Neural cell (in vitro differentiated cells): ENCODE data around the gene MIGA1. TPM values are rescaled to one million over a fixed set of nuclear protein-coding genes. Genes with fewer than 3 reads are reported as not detected.
"Not testable (repeated sequence)": the region's sequence is repeated elsewhere in the genome, so short reads cannot be mapped to it uniquely, and the experiment has no call there.

ENCODE experiments used
- H2AFZ ChIP-seq: fragments of 200-600, 300-800 bp; sonication (generic), shearing (Covaris generic); 2 replicates; pipeline ENCODE4 v1.6.0; 2014; ENCODE audit warnings: low read depth, mild to moderate bottlenecking, antibody characterized with exemption, low read length, moderate library complexity
- H3F3A ChIP-seq: fragments of 200-600 bp; shearing (Covaris generic); 2 replicates; pipeline ENCODE4 v1.6.1; 2016; ENCODE audit warnings: mild to moderate bottlenecking, moderate library complexity, mixed read lengths, antibody characterized with exemption, low read length; ENCODE audit not compliant: insufficient read depth, poor library complexity, severe bottlenecking
- H3K27ac ChIP-seq: fragments of 200-600, 300-800 bp; sonication (generic), shearing (Covaris generic); 2 replicates; pipeline ENCODE4 v1.5.1; 2014; ENCODE audit warnings: mild to moderate bottlenecking, low read length, moderate library complexity
- H3K27me3 ChIP-seq: fragments of 300-800, 200-600 bp; sonication (generic), shearing (Covaris generic); 2 replicates; pipeline ENCODE4 v1.6.0; 2014; ENCODE audit warnings: mild to moderate bottlenecking, low read depth, low read length, moderate library complexity; ENCODE audit not compliant: insufficient read depth
- H3K36me3 ChIP-seq: fragments of 300-800, 200-600 bp; sonication (generic), shearing (Covaris generic); 2 replicates; pipeline ENCODE4 v1.5.1; 2014; ENCODE audit warnings: mild to moderate bottlenecking, antibody characterized with exemption, low read length, moderate library complexity; ENCODE audit not compliant: insufficient read depth
- H3K4me2 ChIP-seq: fragments of 300-800, 200-600 bp; sonication (generic), shearing (Covaris generic); 2 replicates; pipeline ENCODE4 v1.6.0; 2014; ENCODE audit warnings: mild to moderate bottlenecking, low read length
- H3K4me3 ChIP-seq: fragments of 300-800, 200-600 bp; sonication (generic), shearing (Covaris generic); 2 replicates; pipeline ENCODE4 v1.5.1; 2014; ENCODE audit warnings: mild to moderate bottlenecking, low read length, moderate library complexity
- H3K79me2 ChIP-seq: fragments of 200-600 bp; shearing (Covaris generic); replicated peaks from 2 replicates; pipeline ENCODE4 v1.6.0; 2014; ENCODE audit warnings: mild to moderate bottlenecking, low read length, moderate library complexity; ENCODE audit not compliant: insufficient read depth
- H3K9ac ChIP-seq: fragments of 300-800, 200-600 bp; sonication (generic), shearing (Covaris generic); 2 replicates; pipeline ENCODE4 v1.6.1; 2016; ENCODE audit warnings: mild to moderate bottlenecking, low read length, mixed read lengths
- H3K9me2 ChIP-seq: fragments of 200-600 bp; shearing (Covaris generic); 2 replicates; pipeline ENCODE4 v1.6.1; 2016; ENCODE audit warnings: mild to moderate bottlenecking, low read length, mixed read lengths; ENCODE audit not compliant: insufficient read depth
- H3K9me3 ChIP-seq: fragments of 200-600, 300-800 bp; sonication (generic), shearing (Covaris generic); 2 replicates; pipeline ENCODE4 v1.6.1; 2016; ENCODE audit warnings: mild to moderate bottlenecking, mixed run types, low read length, moderate library complexity, mixed read lengths
- H4K20me1 ChIP-seq: fragments of 200-600 bp; shearing (Covaris generic); 2 replicates; pipeline ENCODE4 v1.6.1; 2016; ENCODE audit warnings: mild to moderate bottlenecking, mixed run types; ENCODE audit not compliant: insufficient read depth
- CTCF ChIP-seq: fragments of 450-650 bp; IDR thresholded peaks from 2 replicates; pipeline ENCODE4 v1.5.1; 2014; ENCODE audit warnings: antibody characterized with exemption, mild to moderate bottlenecking, moderate library complexity; ENCODE audit not compliant: poor library complexity, severe bottlenecking
- EP300 ChIP-seq: fragments of 450-650 bp; conservative IDR thresholded peaks from 2 replicates; pipeline ENCODE4 v1.6.1; 2014; ENCODE audit warnings: antibody characterized with exemption, mild to moderate bottlenecking, moderate library complexity; ENCODE audit not compliant: poor library complexity, severe bottlenecking
- EZH2 ChIP-seq: fragments of 200-600, 300-800 bp; shearing (Covaris generic), sonication (generic); IDR thresholded peaks from 2 replicates; pipeline ENCODE4 v1.6.1; 2014; ENCODE audit warnings: antibody characterized with exemption, low read length, borderline replicate concordance, mild to moderate bottlenecking; ENCODE audit not compliant: insufficient read depth, poor library complexity, severe bottlenecking
- MXI1 ChIP-seq: fragments of 450-650 bp; conservative IDR thresholded peaks from 2 replicates; pipeline ENCODE4 v1.6.1; 2014; ENCODE audit warnings: antibody characterized with exemption, mild to moderate bottlenecking; ENCODE audit not compliant: poor library complexity, severe bottlenecking
- POLR2AphosphoS5 ChIP-seq: IDR thresholded peaks from 2 replicates; pipeline ENCODE4 v1.6.1; 2012
- RAD21 ChIP-seq: fragments of 450-650 bp; conservative IDR thresholded peaks from 2 replicates; pipeline ENCODE4 v1.6.1; 2014; ENCODE audit warnings: antibody characterized with exemption, mild to moderate bottlenecking, moderate library complexity
- SMC3 ChIP-seq: fragments of 450-650 bp; conservative IDR thresholded peaks from 2 replicates; pipeline ENCODE4 v1.6.1; 2014; ENCODE audit warnings: antibody characterized with exemption, mild to moderate bottlenecking, moderate library complexity; ENCODE audit not compliant: poor library complexity
- TAF1 ChIP-seq: IDR thresholded peaks from 2 replicates; pipeline ENCODE4 v1.6.1; 2012; ENCODE audit warnings: low read depth
- polyA plus RNA-seq: library from polyadenylated mRNA; depleted of rRNA; stranded (reverse); fragments of >200 nt; gene quantifications from 2 replicates; pipeline ENCODE4 v1.2.3, GENCODE V29; 2014

MIGA1 gene
- polyA plus RNA-seq, 1 donor from 2014 or later = 10.8 TPM

- H3K9ac ChIP-seq = no peak overlapping the region
- H3K27ac ChIP-seq = no peak overlapping the region
- H3K79me2 ChIP-seq = peaks cover 34% of the 10 kb centered on the region
- no peaks in the 10 kb centered on the region for H3K9me3 ChIP-seq
- no peak overlapping the region for H3K4me3 ChIP-seq
- H3K9me2 ChIP-seq = no peaks in the 10 kb centered on the region
- no peaks in the 10 kb centered on the region for H3K27me3 ChIP-seq
- H4K20me1 ChIP-seq = no peaks in the 10 kb centered on the region
- no peaks in the 10 kb centered on the region for H3F3A ChIP-seq
- TF ChIP-seq RAD21 = no peak
- no peak for TF ChIP-seq MXI1
- no peak for TF ChIP-seq EZH2
- TF ChIP-seq SMC3 = no peak
- TF ChIP-seq CTCF = no peak
- TF ChIP-seq POLR2AphosphoS5 = no peak
- TF ChIP-seq EP300 = no peak
- no peak for TF ChIP-seq TAF1
- H3K36me3 ChIP-seq = no peaks in the 10 kb centered on the region
- no peak overlapping the region for H2AFZ ChIP-seq
- H3K4me2 ChIP-seq = no peak overlapping the region
Measured at GRCh38 chr1:77783141-77783540, 3.7 kb downstream of the MIGA1 start.

- H3K4me3 ChIP-seq, H4K20me1 ChIP-seq, H3K9me2 ChIP-seq, H3K9ac ChIP-seq, H3F3A ChIP-seq, H2AFZ ChIP-seq, H3K27me3 ChIP-seq, H3K4me2 ChIP-seq, H3K36me3 ChIP-seq, H3K9me3 ChIP-seq, H3K27ac ChIP-seq: not testable (repeated sequence)
- H3K79me2 ChIP-seq = peaks cover 20% of the 10 kb centered on the region
Measured at GRCh38 chr1:77786093-77786741, 6.8 kb downstream of the MIGA1 start.

- Histone ChIP-seq H3K9me2 (no peaks in the 10 kb centered on the region), H3K27ac (no peak overlapping the region), H3K27me3 (no peaks in the 10 kb centered on the region), H3K9me3 (no peaks in the 10 kb centered on the region), H3K4me3 (no peak overlapping the region), H3K79me2 (peaks cover 4% of the 10 kb centered on the region), H4K20me1 (no peaks in the 10 kb centered on the region), H3K4me2 (no peak overlapping the region), H3K36me3 (no peaks in the 10 kb centered on the region), H3K9ac (no peak overlapping the region), H2AFZ (no peak overlapping the region), H3F3A (no peaks in the 10 kb centered on the region)
- TF ChIP-seq TAF1 (no peak), POLR2AphosphoS5 (no peak), EZH2 (no peak), SMC3 (no peak), MXI1 (no peak), EP300 (no peak), CTCF (no peak)
Measured at GRCh38 chr1:77794550-77794949, 15.1 kb downstream of the MIGA1 start.
